Peyer's patch (tissue), 4 donors: ENCODE measurements around the gene POTEG.
"Not testable (repeated sequence)": the region's sequence is repeated elsewhere in the genome, so short reads cannot be mapped to it uniquely, and the experiment has no call there.

Source experiments
- CTCF ChIP-seq, 6 experiments: fragments of 450-650 bp in 4 of 6; fragments of 200-600 bp in 2 of 6; sonication (generic) in 1 of 6; IDR thresholded peaks; one replicate each; pipeline ENCODE4 v1.5.1; 2017 to 2019; ENCODE audit warnings: antibody characterized with exemption in 6 of 6, mild to moderate bottlenecking in 3 of 6, moderate library complexity in 1 of 6
- POLR2A ChIP-seq, 2 donors: fragments of 450-650 bp; IDR thresholded peaks; one replicate each; pipeline ENCODE4 v1.5.1; 2017; ENCODE audit warnings: antibody characterized with exemption in 2 of 2, mild to moderate bottlenecking in 2 of 2, moderate library complexity in 2 of 2

- TF ChIP-seq CTCF, POLR2A (IDR thresholded peaks at IDR 0.05): not testable (repeated sequence)
Measured at GRCh38 chr14:19386309-19386708, 47.8 kb downstream of the POTEG start.
